K562 (cell line): ENCODE results near the gene FBXO44. TPM values are rescaled to one million over a fixed set of nuclear protein-coding genes. Genes with fewer than 3 reads are reported as not detected.

ENCODE experiments used
- COPS2 ChIP-seq: fragments of 450-650 bp; conservative IDR thresholded peaks from 2 replicates; pipeline ENCODE4 v1.6.1; 2016; ENCODE audit warnings: mild to moderate bottlenecking, moderate library complexity
- GTF2E2 ChIP-seq: fragments of 200-800 bp; sonication (Bioruptor generic); IDR thresholded peaks from 2 replicates; pipeline ENCODE4 v1.6.1; 2016; ENCODE audit warnings: missing genetic modification characterization, missing compliant biosample characterization
- NR2C1 ChIP-seq, 2 experiments: fragments of 450-650 bp; IDR thresholded peaks; 2 replicates each; pipeline ENCODE4 v1.6.1; 2017; ENCODE audit warnings: mild to moderate bottlenecking in 2 of 2, antibody characterized with exemption in 1 of 2, inconsistent platforms in 1 of 2, missing compliant biosample characterization in 1 of 2, missing genetic modification characterization in 1 of 2
- polyA plus RNA-seq, 8 experiments: library from polyadenylated mRNA; depleted of rRNA in 4 of 8; stranded (reverse) in 5 of 8; unstranded in 3 of 8; fragments of >200 nt; fragmentation: Nextera tagmentation in 2 of 8; fragmentation: Illumina TruSeq in 1 of 8; extraction: Ambion mirVana in 2 of 8; extraction: Trizol in 1 of 8; gene quantifications; 2 replicates each; pipeline versions ENCODE4 v1.2.1 to v1.2.3, GENCODE V29; 2011 to 2014; ENCODE audit warnings: inconsistent platforms in 1 of 8, missing spikeins in 1 of 8
- total RNA-seq, 7 experiments: library from RNA; depleted of rRNA in 6 of 7; stranded (reverse); fragments of >200 nt in 6 of 7; fragmentation: Illumina TruSeq in 2 of 7; extraction: Trizol in 2 of 7; gene quantifications; 2 replicates each; pipeline versions ENCODE4 v1.2.1 to v1.2.3, GENCODE V29; 2011 to 2021; ENCODE audit warnings: low replicate concordance in 1 of 7
- TF ChIP-seq, protein P1 (sequence below): fragments of 250-450 bp; sonication (Bioruptor Pico); IDR thresholded peaks from 2 replicates; pipeline ENCODE4 v1.4.0; 2020; ENCODE audit warnings: mild to moderate bottlenecking, moderate library complexity, borderline replicate concordance

FBXO44 gene
- total and polyA plus RNA-seq, 9 of the 15 experiments (the other 6 are each of a cell fraction or from before 2014, with no cell fraction given) = 0.69 to 20.9 (median 6.7) TPM

DNA sequence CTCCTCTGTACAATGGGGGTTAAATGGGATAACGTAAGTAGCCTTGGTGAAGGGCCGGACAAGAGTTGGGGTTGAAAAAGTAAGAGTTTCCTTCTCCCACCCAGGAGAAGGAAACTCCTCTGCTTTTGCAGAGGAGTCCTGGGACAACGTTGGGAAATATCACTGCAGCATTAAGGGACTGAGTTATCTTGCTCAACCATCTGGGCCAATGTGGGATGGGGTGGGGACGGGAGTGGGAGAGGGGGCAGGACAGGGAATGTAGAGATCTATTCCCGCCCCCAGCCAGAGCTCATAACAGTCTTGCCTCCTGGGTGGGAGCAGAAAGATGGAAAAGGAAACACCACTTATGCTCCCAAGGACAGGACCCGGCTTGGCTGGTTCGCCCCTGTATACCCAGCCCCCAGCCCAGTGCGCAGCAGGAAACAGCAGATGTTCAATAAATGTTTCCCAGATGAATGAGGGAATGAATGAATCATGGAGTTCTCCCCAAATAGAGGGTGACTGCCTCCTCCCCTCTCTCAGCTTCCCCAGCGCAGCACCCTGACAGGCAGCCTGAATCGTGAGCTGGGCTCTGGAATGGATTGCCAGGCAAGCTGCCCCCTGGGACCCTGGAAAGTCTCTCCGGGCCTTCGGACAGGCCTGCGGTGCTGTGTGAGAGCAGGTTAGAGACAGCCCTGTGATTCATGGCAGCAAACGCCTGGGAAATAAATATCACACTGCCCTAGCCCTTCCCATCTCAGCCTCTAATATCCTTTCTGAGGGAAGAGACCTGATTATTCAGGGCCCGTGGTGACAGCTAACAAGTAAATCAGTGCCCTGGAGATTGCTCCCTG lies 25.3 kb upstream of the FBXO44 start (continued):
- TF ChIP-seq GTF2E2 (tag) = no peak
- TF ChIP-seq, protein P1, sequence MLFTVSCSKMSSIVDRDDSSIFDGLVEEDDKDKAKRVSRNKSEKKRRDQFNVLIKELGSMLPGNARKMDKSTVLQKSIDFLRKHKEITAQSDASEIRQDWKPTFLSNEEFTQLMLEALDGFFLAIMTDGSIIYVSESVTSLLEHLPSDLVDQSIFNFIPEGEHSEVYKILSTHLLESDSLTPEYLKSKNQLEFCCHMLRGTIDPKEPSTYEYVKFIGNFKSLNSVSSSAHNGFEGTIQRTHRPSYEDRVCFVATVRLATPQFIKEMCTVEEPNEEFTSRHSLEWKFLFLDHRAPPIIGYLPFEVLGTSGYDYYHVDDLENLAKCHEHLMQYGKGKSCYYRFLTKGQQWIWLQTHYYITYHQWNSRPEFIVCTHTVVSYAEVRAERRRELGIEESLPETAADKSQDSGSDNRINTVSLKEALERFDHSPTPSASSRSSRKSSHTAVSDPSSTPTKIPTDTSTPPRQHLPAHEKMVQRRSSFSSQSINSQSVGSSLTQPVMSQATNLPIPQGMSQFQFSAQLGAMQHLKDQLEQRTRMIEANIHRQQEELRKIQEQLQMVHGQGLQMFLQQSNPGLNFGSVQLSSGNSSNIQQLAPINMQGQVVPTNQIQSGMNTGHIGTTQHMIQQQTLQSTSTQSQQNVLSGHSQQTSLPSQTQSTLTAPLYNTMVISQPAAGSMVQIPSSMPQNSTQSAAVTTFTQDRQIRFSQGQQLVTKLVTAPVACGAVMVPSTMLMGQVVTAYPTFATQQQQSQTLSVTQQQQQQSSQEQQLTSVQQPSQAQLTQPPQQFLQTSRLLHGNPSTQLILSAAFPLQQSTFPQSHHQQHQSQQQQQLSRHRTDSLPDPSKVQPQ (CRISPR knock-in tag) = no peak
- TF ChIP-seq COPS2 = no peak
- no peak for TF ChIP-seq NR2C1 (IDR thresholded peaks at IDR 0.05)
- TF ChIP-seq NR2C1 (tag; IDR thresholded peaks at IDR 0.05) = no peak
